ENCODE measurements around the gene CRYBB1.

GRCh38 chr22:26614322-26614721, 3.5 kb downstream of the CRYBB1 start:
- TF ChIP-seq POLR2AphosphoS5 (IDR thresholded peaks at IDR 0.05; ENCODE audit: low read depth, low read length) (no peak), POLR2A (IDR thresholded peaks at IDR 0.05; ENCODE audit: low read depth, low read length) (no peak)

Data from GM12891 (cell line).